ENCODE measurements around the gene CCT8L2.

DNA sequence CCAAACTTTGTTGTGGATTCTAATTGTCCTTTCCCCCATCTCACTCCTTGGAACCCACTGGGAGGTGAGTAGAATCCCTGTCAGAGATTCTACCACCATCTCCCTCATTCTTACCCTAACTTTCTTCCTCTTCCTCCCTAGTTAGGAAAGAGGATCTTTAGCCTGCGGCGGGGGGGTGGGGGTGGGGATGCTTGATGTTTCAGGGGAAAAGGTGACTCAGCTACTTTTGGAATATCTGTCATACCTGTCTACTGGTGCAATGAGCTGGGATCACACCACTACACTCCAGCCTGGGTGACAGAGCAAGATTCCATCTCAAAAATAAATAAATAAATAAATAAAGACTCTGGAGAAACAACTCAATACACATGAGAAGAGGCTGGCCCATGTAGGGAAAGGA is 6.4 kb downstream of the CCT8L2 start:
- TF ChIP-seq, protein P1, sequence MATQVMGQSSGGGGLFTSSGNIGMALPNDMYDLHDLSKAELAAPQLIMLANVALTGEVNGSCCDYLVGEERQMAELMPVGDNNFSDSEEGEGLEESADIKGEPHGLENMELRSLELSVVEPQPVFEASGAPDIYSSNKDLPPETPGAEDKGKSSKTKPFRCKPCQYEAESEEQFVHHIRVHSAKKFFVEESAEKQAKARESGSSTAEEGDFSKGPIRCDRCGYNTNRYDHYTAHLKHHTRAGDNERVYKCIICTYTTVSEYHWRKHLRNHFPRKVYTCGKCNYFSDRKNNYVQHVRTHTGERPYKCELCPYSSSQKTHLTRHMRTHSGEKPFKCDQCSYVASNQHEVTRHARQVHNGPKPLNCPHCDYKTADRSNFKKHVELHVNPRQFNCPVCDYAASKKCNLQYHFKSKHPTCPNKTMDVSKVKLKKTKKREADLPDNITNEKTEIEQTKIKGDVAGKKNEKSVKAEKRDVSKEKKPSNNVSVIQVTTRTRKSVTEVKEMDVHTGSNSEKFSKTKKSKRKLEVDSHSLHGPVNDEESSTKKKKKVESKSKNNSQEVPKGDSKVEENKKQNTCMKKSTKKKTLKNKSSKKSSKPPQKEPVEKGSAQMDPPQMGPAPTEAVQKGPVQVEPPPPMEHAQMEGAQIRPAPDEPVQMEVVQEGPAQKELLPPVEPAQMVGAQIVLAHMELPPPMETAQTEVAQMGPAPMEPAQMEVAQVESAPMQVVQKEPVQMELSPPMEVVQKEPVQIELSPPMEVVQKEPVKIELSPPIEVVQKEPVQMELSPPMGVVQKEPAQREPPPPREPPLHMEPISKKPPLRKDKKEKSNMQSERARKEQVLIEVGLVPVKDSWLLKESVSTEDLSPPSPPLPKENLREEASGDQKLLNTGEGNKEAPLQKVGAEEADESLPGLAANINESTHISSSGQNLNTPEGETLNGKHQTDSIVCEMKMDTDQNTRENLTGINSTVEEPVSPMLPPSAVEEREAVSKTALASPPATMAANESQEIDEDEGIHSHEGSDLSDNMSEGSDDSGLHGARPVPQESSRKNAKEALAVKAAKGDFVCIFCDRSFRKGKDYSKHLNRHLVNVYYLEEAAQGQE (IDR thresholded peaks at IDR 0.05; ENCODE audit: low read depth), result no peak
- TF ChIP-seq, protein P2, sequence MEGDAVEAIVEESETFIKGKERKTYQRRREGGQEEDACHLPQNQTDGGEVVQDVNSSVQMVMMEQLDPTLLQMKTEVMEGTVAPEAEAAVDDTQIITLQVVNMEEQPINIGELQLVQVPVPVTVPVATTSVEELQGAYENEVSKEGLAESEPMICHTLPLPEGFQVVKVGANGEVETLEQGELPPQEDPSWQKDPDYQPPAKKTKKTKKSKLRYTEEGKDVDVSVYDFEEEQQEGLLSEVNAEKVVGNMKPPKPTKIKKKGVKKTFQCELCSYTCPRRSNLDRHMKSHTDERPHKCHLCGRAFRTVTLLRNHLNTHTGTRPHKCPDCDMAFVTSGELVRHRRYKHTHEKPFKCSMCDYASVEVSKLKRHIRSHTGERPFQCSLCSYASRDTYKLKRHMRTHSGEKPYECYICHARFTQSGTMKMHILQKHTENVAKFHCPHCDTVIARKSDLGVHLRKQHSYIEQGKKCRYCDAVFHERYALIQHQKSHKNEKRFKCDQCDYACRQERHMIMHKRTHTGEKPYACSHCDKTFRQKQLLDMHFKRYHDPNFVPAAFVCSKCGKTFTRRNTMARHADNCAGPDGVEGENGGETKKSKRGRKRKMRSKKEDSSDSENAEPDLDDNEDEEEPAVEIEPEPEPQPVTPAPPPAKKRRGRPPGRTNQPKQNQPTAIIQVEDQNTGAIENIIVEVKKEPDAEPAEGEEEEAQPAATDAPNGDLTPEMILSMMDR (IDR thresholded peaks at IDR 0.05 in 2 of 3, conservative IDR thresholded peaks at IDR 0.05 in 1 of 3; ENCODE audit: borderline replicate concordance in 1 of 3, insufficient read depth in 1 of 3, low read depth in 2 of 3, low read length in 2 of 3), result no peak
- TF ChIP-seq SP1 (IDR thresholded peaks at IDR 0.05; ENCODE audit: low read depth) (no peak), POLR2A (IDR thresholded peaks at IDR 0.05; ENCODE audit: borderline replicate concordance, extremely low read depth, insufficient read depth, insufficient read length) (no peak), POLR2AphosphoS5 (IDR thresholded peaks at IDR 0.05; ENCODE audit: low read depth, low read length) (no peak), EZH2 (IDR thresholded peaks at IDR 0.05) (no peak), SIN3A (IDR thresholded peaks at IDR 0.05; ENCODE audit: low read depth) (no peak), ZFX (IDR thresholded peaks at IDR 0.05) (no peak), ZNF274 (IDR thresholded peaks at IDR 0.05; ENCODE audit: low read depth, low read length) (no peak), YY1 (IDR thresholded peaks at IDR 0.05; ENCODE audit: extremely low read depth, insufficient replicate concordance, low read depth, low read length) (no peak), CEBPB (IDR thresholded peaks at IDR 0.05; ENCODE audit: low read depth) (no peak)
- TF ChIP-seq, protein P3, sequence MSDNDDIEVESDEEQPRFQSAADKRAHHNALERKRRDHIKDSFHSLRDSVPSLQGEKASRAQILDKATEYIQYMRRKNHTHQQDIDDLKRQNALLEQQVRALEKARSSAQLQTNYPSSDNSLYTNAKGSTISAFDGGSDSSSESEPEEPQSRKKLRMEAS (IDR thresholded peaks at IDR 0.05), result no peak

All from HCT116 (cell line).